Measurements from ENCODE around the gene PMEL.
A peak's percentile ranks its signal among the peaks of the same experiment; 100 is the strongest.

Gene PMEL

DNA sequence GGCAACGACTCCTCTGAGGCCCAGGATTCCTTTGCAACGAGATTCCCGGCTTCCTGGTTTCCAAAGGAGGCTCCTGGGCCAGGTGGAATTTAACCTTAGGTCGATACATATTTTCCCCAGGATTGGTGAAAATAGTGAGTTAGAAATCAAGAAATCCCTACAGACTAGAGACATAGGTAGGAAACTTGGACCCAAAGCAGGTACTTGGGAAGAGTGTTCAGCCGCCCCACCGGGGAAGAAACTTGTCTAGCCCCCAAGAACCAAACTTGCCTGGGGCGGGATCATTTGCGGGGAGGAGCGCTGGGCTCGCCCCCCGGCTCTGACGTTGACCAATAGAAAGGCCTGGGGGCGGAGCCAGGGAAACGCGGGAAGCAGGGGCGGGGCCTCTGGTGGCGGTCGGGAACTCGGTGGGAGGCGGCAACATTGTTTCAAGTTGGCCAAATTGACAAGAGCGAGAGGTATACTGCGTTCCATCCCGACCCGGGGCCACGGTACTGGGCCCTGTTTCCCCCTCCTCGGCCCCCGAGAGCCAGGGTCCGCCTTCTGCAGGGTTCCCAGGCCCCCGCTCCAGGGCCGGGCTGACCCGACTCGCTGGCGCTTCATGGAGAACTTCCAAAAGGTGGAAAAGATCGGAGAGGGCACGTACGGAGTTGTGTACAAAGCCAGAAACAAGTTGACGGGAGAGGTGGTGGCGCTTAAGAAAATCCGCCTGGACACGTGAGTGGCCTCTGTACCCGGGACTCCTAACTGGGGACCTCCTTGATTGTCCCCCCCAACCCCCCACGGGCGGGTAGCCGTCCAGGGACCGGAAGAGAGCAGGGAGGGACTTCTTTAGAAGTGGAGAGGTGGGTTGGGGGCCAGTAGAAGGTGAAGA is 803 bp upstream of the PMEL start, which contains the start of gene CDK2:
Gene CDK2, plus strand, starts transcription at position 423 of the 874 bp plus-strand sequence. Its CDS starts 179 bp downstream, at position 602.
- DNase-seq (ENCODE audit: low spot score) = peak; percentile 89
- H2BK15ac ChIP-seq (ENCODE audit: low read length) = peak within 1 kb of the TSS; percentile 19
- H2BK12ac ChIP-seq (ENCODE audit: low read length) = no peak within 1 kb of the TSS
- no peak within 1 kb of the TSS for H2BK120ac ChIP-seq (ENCODE audit: low read depth, low read length)
- H3K79me1 ChIP-seq (ENCODE audit: low read depth, low read length) = peaks cover 1% of the 10 kb centered on the region
- peak within 1 kb of the TSS; percentile 96 for H3K18ac ChIP-seq (ENCODE audit: low read length)
- peak within 1 kb of the TSS; percentile 84 for H3K9ac ChIP-seq (ENCODE audit: low read depth, low read length, poor library complexity)
- H2BK5ac ChIP-seq (ENCODE audit: low read length) = peak within 1 kb of the TSS; percentile 70
- peak within 1 kb of the TSS; percentile 79 for H3K4me2 ChIP-seq (ENCODE audit: insufficient read depth, low read length, poor library complexity, severe bottlenecking)
- WGBS, 2 donors (ENCODE audit: extremely low coverage in 2 of 2, insufficient read length in 2 of 2, insufficient replicate concordance in 1 of 2) = no CpG with 5 or more reads among the region's 45 CpGs
- peaks cover 14 to 41% of the 10 kb centered on the region in 2 donors for H3K36me3 ChIP-seq (replicated peaks in 1 of 2; ENCODE audit: control insufficient read depth in 2 of 2, insufficient read depth in 2 of 2, low read length in 2 of 2)
- H3K4me3 ChIP-seq (ENCODE audit: low read length in 2 of 2) = peak within 1 kb of the TSS; percentile 82 to 95
- H4K91ac ChIP-seq (ENCODE audit: low read depth, low read length, poor library complexity) = no peak within 1 kb of the TSS
- H3K23ac ChIP-seq (ENCODE audit: low read depth, low read length, poor library complexity) = peak within 1 kb of the TSS; percentile 20
- peak within 1 kb of the TSS; percentile 97 for H2AFZ ChIP-seq (ENCODE audit: low read length)
- peak within 1 kb of the TSS; percentile 80 for H3K27ac ChIP-seq (replicated peaks; ENCODE audit: low read length)
- H4K8ac ChIP-seq (ENCODE audit: low read depth, low read length) = no peak within 1 kb of the TSS
- peaks cover 8 to 20% of the 10 kb centered on the region in 2 donors for H3K4me1 ChIP-seq (ENCODE audit: control insufficient read depth in 2 of 2, insufficient read depth in 1 of 2, low read depth in 1 of 2, low read length in 2 of 2)
- peak within 1 kb of the TSS; percentile 66 for H2AK5ac ChIP-seq (ENCODE audit: low read depth, low read length)
- H3K4ac ChIP-seq (ENCODE audit: low read length) = peak within 1 kb of the TSS; percentile 5
- H3K9me3 ChIP-seq (replicated peaks in 1 of 2; ENCODE audit: control insufficient read depth in 2 of 2, insufficient read depth in 1 of 2, low read depth in 1 of 2, low read length in 2 of 2) = no peaks in the 10 kb centered on the region
- no peaks in the 10 kb centered on the region for H3K27me3 ChIP-seq (ENCODE audit: control insufficient read depth in 3 of 3, insufficient read depth in 3 of 3, low read depth in 1 of 3, low read length in 3 of 3)
- no peak within 1 kb of the TSS for H3K14ac ChIP-seq (ENCODE audit: low read length)

DNA sequence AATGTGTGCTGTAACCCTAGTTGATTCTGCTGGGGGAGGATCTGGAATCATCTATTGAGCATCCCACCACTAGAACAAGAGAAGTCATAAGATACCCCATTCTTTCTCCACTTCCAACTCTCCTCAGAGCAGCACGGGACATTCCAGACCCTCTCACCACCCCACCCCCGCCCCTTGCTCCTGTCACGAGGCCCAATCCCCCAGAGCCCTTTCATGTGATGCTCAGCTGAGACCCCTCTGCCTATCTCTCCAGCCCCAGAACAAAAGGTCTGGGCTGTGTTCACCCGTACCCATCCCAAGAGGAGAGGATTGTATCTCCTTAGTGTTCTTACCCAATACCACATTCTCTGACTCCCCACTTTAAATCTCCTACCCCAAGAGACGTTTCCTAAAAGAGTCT is 602 bp downstream of the PMEL start:
- H3K4me1 ChIP-seq (ENCODE audit: control insufficient read depth in 2 of 2, insufficient read depth in 1 of 2, low read depth in 1 of 2, low read length in 2 of 2) = peaks cover 8 to 15% of the 10 kb centered on the region in 2 donors
- H3K9me3 ChIP-seq (replicated peaks in 1 of 2; ENCODE audit: control insufficient read depth in 2 of 2, insufficient read depth in 1 of 2, low read depth in 1 of 2, low read length in 2 of 2) = no peaks in the 10 kb centered on the region
- H3K36me3 ChIP-seq (replicated peaks in 1 of 2; ENCODE audit: control insufficient read depth in 2 of 2, insufficient read depth in 2 of 2, low read length in 2 of 2) = peaks cover 8 to 27% of the 10 kb centered on the region in 2 donors
- peak overlapping the region; percentile 14 for H3K9ac ChIP-seq (ENCODE audit: low read depth, low read length, poor library complexity)
- no peak overlapping the region for H3K23ac ChIP-seq (ENCODE audit: low read depth, low read length, poor library complexity)
- H3K14ac ChIP-seq (ENCODE audit: low read length) = no peak overlapping the region
- peak overlapping the region; percentile 97 for H2AFZ ChIP-seq (ENCODE audit: low read length)
- no peak overlapping the region for H2BK120ac ChIP-seq (ENCODE audit: low read depth, low read length)
- H2BK15ac ChIP-seq (ENCODE audit: low read length) = no peak overlapping the region
- peak overlapping the region; percentile 44 for H3K18ac ChIP-seq (ENCODE audit: low read length)
- peak overlapping the region; percentile 79 for H3K4me2 ChIP-seq (ENCODE audit: insufficient read depth, low read length, poor library complexity, severe bottlenecking)
- WGBS, 2 donors (ENCODE audit: extremely low coverage in 2 of 2, insufficient read length in 2 of 2, insufficient replicate concordance in 1 of 2) = no CpG with 5 or more reads among the region's 5 CpGs
- H2AK5ac ChIP-seq (ENCODE audit: low read depth, low read length) = peak overlapping the region; percentile 1
- H3K27me3 ChIP-seq (ENCODE audit: control insufficient read depth in 3 of 3, insufficient read depth in 3 of 3, low read depth in 1 of 3, low read length in 3 of 3) = no peaks in the 10 kb centered on the region
- peak; percentile 44 for DNase-seq (ENCODE audit: low spot score)
- no peak overlapping the region for H3K4ac ChIP-seq (ENCODE audit: low read length)
- peak overlapping the region; percentile 80 for H3K27ac ChIP-seq (replicated peaks; ENCODE audit: low read length)
- H3K4me3 ChIP-seq (ENCODE audit: low read length in 2 of 2) = peak overlapping the region; percentile 80 to 82
- H3K79me1 ChIP-seq (ENCODE audit: low read depth, low read length) = peaks cover 1% of the 10 kb centered on the region
- H4K91ac ChIP-seq (ENCODE audit: low read depth, low read length, poor library complexity) = no peak overlapping the region
- H4K8ac ChIP-seq (ENCODE audit: low read depth, low read length) = no peak overlapping the region
- no peak overlapping the region for H2BK5ac ChIP-seq (ENCODE audit: low read length)
- H2BK12ac ChIP-seq (ENCODE audit: low read length) = no peak overlapping the region

DNA sequence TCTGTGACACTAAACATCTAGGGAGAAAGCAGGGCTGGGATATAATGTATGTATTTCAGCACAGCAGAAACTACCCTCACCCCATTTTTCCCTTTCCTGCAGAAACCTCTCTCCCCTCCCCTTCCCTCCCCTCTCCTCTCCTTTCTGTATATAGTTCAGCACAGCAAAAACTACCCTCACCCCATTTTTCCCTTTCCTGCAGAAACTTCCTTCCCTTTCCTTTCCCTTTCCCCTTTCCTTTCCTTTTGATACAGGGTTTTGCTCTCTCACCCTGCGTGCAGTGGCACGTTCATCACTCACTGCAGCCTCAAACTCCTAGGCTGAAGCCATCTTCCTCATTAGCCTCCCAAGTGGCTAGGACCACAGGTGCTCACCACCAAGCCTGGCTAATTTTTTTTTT is 2.1 kb downstream of the PMEL start:
- Histone ChIP-seq H3K4ac (ENCODE audit: low read length) (no peak overlapping the region), H2AK5ac (ENCODE audit: low read depth, low read length) (no peak overlapping the region), H3K18ac (ENCODE audit: low read length) (no peak overlapping the region), H2AFZ (ENCODE audit: low read length) (no peak overlapping the region), H2BK12ac (ENCODE audit: low read length) (no peak overlapping the region), H3K9ac (ENCODE audit: low read depth, low read length, poor library complexity) (no peak overlapping the region), H4K91ac (ENCODE audit: low read depth, low read length, poor library complexity) (no peak overlapping the region), H3K79me1 (ENCODE audit: low read depth, low read length) (peaks cover 1% of the 10 kb centered on the region), H2BK120ac (ENCODE audit: low read depth, low read length) (no peak overlapping the region), H4K8ac (ENCODE audit: low read depth, low read length) (no peak overlapping the region), H3K4me3 (ENCODE audit: low read length in 2 of 2) (peak overlapping the region in 1 of 2 donors; percentile 5), H3K27ac (replicated peaks; ENCODE audit: low read length) (no peak overlapping the region), H3K14ac (ENCODE audit: low read length) (no peak overlapping the region), H3K27me3 (ENCODE audit: control insufficient read depth in 3 of 3, insufficient read depth in 3 of 3, low read depth in 1 of 3, low read length in 3 of 3) (no peaks in the 10 kb centered on the region), H2BK5ac (ENCODE audit: low read length) (no peak overlapping the region), H3K4me2 (ENCODE audit: insufficient read depth, low read length, poor library complexity, severe bottlenecking) (no peak overlapping the region), H3K4me1 (ENCODE audit: control insufficient read depth in 2 of 2, insufficient read depth in 1 of 2, low read depth in 1 of 2, low read length in 2 of 2) (peaks cover 8 to 15% of the 10 kb centered on the region in 2 donors), H3K23ac (ENCODE audit: low read depth, low read length, poor library complexity) (no peak overlapping the region), H3K36me3 (replicated peaks in 1 of 2; ENCODE audit: control insufficient read depth in 2 of 2, insufficient read depth in 2 of 2, low read length in 2 of 2) (peaks cover 5 to 13% of the 10 kb centered on the region in 2 donors), H3K9me3 (replicated peaks in 1 of 2; ENCODE audit: control insufficient read depth in 2 of 2, insufficient read depth in 1 of 2, low read depth in 1 of 2, low read length in 2 of 2) (no peaks in the 10 kb centered on the region), H2BK15ac (ENCODE audit: low read length) (no peak overlapping the region)
- no CpG with 5 or more reads among the region's 2 CpGs for WGBS, 2 donors (ENCODE audit: extremely low coverage in 2 of 2, insufficient read length in 2 of 2, insufficient replicate concordance in 1 of 2)
- DNase-seq (ENCODE audit: low spot score) = no peak

DNA sequence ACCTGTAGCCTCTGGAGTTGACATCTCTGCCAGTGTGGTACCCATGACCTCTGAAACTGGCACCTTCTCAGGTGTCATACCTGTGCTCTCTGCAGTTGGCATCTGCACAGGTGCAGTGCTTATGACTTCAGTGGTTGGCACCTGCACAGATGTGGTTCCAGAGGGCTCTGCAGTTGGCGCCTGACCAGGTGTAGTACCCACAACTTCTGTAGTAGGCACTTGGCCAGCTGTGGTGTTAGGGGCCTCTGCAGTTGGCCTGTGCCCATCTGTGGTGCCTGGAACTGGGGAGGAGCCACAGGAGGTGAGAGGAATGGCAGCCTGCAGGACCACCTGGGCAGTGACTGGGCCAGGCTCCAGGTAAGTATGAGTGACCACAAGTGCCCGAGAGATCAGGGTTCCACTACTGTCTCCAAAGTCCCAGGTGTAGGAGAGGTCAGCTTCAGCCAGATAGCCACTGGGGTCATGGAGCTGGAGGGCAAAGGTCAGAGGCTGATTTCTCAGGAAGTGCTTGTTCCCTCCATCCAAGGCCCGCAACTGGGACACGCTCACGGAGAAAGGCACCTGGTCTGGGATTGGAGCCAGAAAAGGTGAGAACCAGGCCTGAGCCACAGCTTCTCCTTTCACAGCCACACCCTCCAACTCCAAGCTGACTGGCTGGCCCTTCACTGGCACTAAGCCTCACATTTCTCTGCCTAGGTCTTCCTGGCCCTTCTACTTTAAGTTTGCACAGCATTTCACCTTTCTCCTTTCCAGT is 8.6 kb downstream of the PMEL start:
- no peaks in the 10 kb centered on the region for H3K4me1 ChIP-seq (ENCODE audit: control insufficient read depth in 2 of 2, insufficient read depth in 1 of 2, low read depth in 1 of 2, low read length in 2 of 2)
- H2BK5ac ChIP-seq (ENCODE audit: low read length) = no peak overlapping the region
- H3K36me3 ChIP-seq (replicated peaks in 1 of 2; ENCODE audit: control insufficient read depth in 2 of 2, insufficient read depth in 2 of 2, low read length in 2 of 2) = peaks cover 33 to 56% of the 10 kb centered on the region in 2 donors
- H3K79me1 ChIP-seq (ENCODE audit: low read depth, low read length) = no peaks in the 10 kb centered on the region
- no peak overlapping the region for H2BK12ac ChIP-seq (ENCODE audit: low read length)
- no peaks in the 10 kb centered on the region for H3K27me3 ChIP-seq (ENCODE audit: control insufficient read depth in 3 of 3, insufficient read depth in 3 of 3, low read depth in 1 of 3, low read length in 3 of 3)
- no peak overlapping the region for H2BK15ac ChIP-seq (ENCODE audit: low read length)
- no peaks in the 10 kb centered on the region for H3K9me3 ChIP-seq (replicated peaks in 1 of 2; ENCODE audit: control insufficient read depth in 2 of 2, insufficient read depth in 1 of 2, low read depth in 1 of 2, low read length in 2 of 2)
- no peak overlapping the region for H3K27ac ChIP-seq (replicated peaks; ENCODE audit: low read length)
- H3K4me3 ChIP-seq (ENCODE audit: low read length in 2 of 2) = peak overlapping the region in 1 of 2 donors; percentile 19
- no peak overlapping the region for H2AK5ac ChIP-seq (ENCODE audit: low read depth, low read length)
- no peak for DNase-seq (ENCODE audit: low spot score)
- H3K9ac ChIP-seq (ENCODE audit: low read depth, low read length, poor library complexity) = no peak overlapping the region
- H2BK120ac ChIP-seq (ENCODE audit: low read depth, low read length) = peak overlapping the region; percentile 52
- H4K8ac ChIP-seq (ENCODE audit: low read depth, low read length) = no peak overlapping the region
- H3K4me2 ChIP-seq (ENCODE audit: insufficient read depth, low read length, poor library complexity, severe bottlenecking) = no peak overlapping the region
- WGBS, 2 donors (ENCODE audit: extremely low coverage in 2 of 2, insufficient read length in 2 of 2, insufficient replicate concordance in 1 of 2) = no CpG with 5 or more reads among the region's 5 CpGs
- H3K18ac ChIP-seq (ENCODE audit: low read length) = no peak overlapping the region
- no peak overlapping the region for H3K14ac ChIP-seq (ENCODE audit: low read length)
- no peak overlapping the region for H3K23ac ChIP-seq (ENCODE audit: low read depth, low read length, poor library complexity)
- no peak overlapping the region for H2AFZ ChIP-seq (ENCODE audit: low read length)
- no peak overlapping the region for H4K91ac ChIP-seq (ENCODE audit: low read depth, low read length, poor library complexity)
- H3K4ac ChIP-seq (ENCODE audit: low read length) = no peak overlapping the region
